Uterus (tissue), 4 donors: ENCODE data around the gene IRF4. TPM values are rescaled to one million over a fixed set of nuclear protein-coding genes. Genes with fewer than 3 reads are reported as not detected.

Source experiments
- DNase-seq, 2 donors: peaks; one replicate each; pipeline ENCODE4 v3.0.0-alpha.2; 2019 to 2020
- H3K27ac ChIP-seq, 2 donors: fragments of 200-600 bp; sonication (generic); 1 replicate in 1 of 2; 2 replicates in 1 of 2; pipeline ENCODE4 v1.5.1; 2016 to 2018
- H3K27me3 ChIP-seq, 2 donors: fragments of 200-600 bp; sonication (generic); one replicate each; pipeline ENCODE4 v1.5.1; 2018 to 2019; ENCODE audit warnings: control low read depth in 1 of 2
- H3K36me3 ChIP-seq, 2 donors: fragments of 200-600 bp; sonication (generic); one replicate each; pipeline ENCODE4 v1.5.1; 2019; ENCODE audit warnings: control low read depth in 1 of 2
- H3K4me1 ChIP-seq, 2 donors: fragments of 200-600 bp; sonication (generic); one replicate each; pipeline ENCODE4 v1.5.1; 2018 to 2019; ENCODE audit warnings: control low read depth in 1 of 2
- H3K4me3 ChIP-seq, 2 donors: fragments of 200-600 bp; sonication (generic); 1 replicate in 1 of 2; 2 replicates in 1 of 2; pipeline ENCODE4 v1.5.1; 2018 to 2019; ENCODE audit warnings: mild to moderate bottlenecking in 1 of 2
- H3K9me3 ChIP-seq, 2 donors: fragments of 200-600 bp; sonication (generic); one replicate each; pipeline ENCODE4 v1.5.1; 2019; ENCODE audit warnings: control low read depth in 1 of 2
- POLR2A ChIP-seq, 2 donors: fragments of 450-650 bp; IDR thresholded peaks; one replicate each; pipeline ENCODE4 v1.6.1; 2016; ENCODE audit warnings: antibody characterized with exemption in 2 of 2, mild to moderate bottlenecking in 1 of 2, moderate library complexity in 1 of 2
- intact Hi-C: fragments of 100-400 bp; cut with DNase I; formaldehyde crosslinking; loops from one replicate; pipeline ENCODE4 v1.15.1; 2023; ENCODE audit warnings: low total_unique reads
- total RNA-seq, 4 donors: library from RNA; depleted of rRNA in 3 of 4; stranded (reverse); fragments of >200 nt in 3 of 4; gene quantifications; one replicate each; pipeline versions ENCODE4 v1.1.0 to v1.2.4, GENCODE V29; 2014 to 2023
- TF ChIP-seq, protein P1 (sequence below), 4 experiments: fragments of 200-600 bp in 2 of 4; fragments of 450-650 bp in 2 of 4; sonication (generic) in 2 of 4; IDR thresholded peaks; one replicate each; pipeline ENCODE4 v1.5.1; 2016 to 2019; ENCODE audit warnings: antibody characterized with exemption in 4 of 4, mild to moderate bottlenecking in 2 of 4, moderate library complexity in 1 of 4
- donor health status: DM: yes; HTN: yes; CAD: no.

IRF4 gene
- total RNA-seq, 4 donors from 2014 or later, result 0.55 to 2.0 TPM; not detected in 2

GRCh38 chr6:379410-380181, 12.0 kb upstream of the IRF4 start:
- no peak overlapping the region for H3K27ac ChIP-seq
- H3K27me3 ChIP-seq, result no peaks in the 10 kb centered on the region
- TF ChIP-seq, protein P1, sequence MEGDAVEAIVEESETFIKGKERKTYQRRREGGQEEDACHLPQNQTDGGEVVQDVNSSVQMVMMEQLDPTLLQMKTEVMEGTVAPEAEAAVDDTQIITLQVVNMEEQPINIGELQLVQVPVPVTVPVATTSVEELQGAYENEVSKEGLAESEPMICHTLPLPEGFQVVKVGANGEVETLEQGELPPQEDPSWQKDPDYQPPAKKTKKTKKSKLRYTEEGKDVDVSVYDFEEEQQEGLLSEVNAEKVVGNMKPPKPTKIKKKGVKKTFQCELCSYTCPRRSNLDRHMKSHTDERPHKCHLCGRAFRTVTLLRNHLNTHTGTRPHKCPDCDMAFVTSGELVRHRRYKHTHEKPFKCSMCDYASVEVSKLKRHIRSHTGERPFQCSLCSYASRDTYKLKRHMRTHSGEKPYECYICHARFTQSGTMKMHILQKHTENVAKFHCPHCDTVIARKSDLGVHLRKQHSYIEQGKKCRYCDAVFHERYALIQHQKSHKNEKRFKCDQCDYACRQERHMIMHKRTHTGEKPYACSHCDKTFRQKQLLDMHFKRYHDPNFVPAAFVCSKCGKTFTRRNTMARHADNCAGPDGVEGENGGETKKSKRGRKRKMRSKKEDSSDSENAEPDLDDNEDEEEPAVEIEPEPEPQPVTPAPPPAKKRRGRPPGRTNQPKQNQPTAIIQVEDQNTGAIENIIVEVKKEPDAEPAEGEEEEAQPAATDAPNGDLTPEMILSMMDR (IDR thresholded peaks at IDR 0.05), result no peak
- H3K4me3 ChIP-seq, result no peak overlapping the region
- H3K9me3 ChIP-seq, result no peaks in the 10 kb centered on the region
- intact Hi-C loops, result no loop called here
- no peaks in the 10 kb centered on the region for H3K36me3 ChIP-seq
- no peak for DNase-seq
- H3K4me1 ChIP-seq, result no peaks in the 10 kb centered on the region

DNA sequence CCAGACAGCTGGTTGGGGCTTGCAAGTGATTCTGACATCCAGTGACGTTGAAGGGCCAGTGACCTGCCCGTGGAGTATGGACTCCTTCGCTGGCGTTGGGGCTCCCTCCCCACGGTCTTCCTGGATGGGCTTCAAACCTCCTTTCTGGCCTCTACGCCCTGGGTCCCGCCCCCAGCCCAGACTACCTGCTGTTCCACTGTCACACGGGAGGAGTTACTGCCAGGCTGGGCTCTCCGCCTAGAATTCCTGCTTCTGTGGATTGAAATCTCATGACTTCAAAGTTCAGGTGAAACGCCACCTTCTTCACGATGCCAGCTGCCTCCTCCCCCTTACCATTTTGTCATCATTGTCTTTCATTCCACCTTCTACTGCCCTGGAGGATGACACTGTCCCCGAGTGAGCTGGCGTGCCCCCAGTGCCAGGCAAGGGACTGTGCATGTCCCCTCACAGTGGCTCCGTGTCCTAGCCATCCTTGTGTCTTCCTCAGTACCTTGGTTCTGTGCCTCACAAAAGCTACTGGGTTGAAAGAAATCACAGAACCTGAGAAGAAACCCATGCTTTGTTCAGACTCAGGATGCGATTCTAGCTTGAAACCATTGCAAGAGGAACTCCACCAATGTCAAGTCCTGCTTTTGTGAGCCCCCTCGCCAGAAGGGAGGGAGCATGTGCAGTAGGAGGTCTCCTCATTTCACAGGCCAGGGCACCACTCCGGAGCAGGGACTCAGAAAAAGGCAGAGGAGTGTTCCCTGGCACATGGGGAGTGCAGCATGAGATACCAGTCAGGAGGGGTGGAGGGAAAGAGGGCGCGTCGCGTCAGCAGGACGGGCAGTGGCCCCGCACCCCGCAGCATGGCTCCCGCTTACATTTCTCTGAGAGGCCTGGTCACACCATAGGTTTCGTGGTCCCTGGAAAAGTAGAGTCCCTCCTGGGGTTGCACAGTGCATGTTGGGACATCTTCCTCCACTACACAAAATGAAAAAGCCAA, 11.0 kb upstream of the IRF4 start:
- no peaks in the 10 kb centered on the region for H3K4me1 ChIP-seq
- no peaks in the 10 kb centered on the region for H3K9me3 ChIP-seq
- intact Hi-C loops, result no loop called here
- DNase-seq, result no peak
- H3K27me3 ChIP-seq, result no peaks in the 10 kb centered on the region
- no peak for TF ChIP-seq POLR2A (IDR thresholded peaks at IDR 0.05)
- TF ChIP-seq, protein P1 (IDR thresholded peaks at IDR 0.05), result no peak
- no peaks in the 10 kb centered on the region for H3K36me3 ChIP-seq
- H3K27ac ChIP-seq, result no peak overlapping the region
- H3K4me3 ChIP-seq, result no peak overlapping the region

- TF ChIP-seq, protein P1 (IDR thresholded peaks at IDR 0.05), result no peak
- TF ChIP-seq POLR2A (IDR thresholded peaks at IDR 0.05), result no peak
- H3K4me3 ChIP-seq, result no peak overlapping the region
- no peaks in the 10 kb centered on the region for H3K27me3 ChIP-seq
- no peaks in the 10 kb centered on the region for H3K9me3 ChIP-seq
- H3K4me1 ChIP-seq, result no peaks in the 10 kb centered on the region
- intact Hi-C loops, result no loop called here
- DNase-seq, result no peak
- H3K36me3 ChIP-seq, result no peaks in the 10 kb centered on the region
- no peak overlapping the region for H3K27ac ChIP-seq
Measured at GRCh38 chr6:381742-382461, 9.7 kb upstream of the IRF4 start.

DNA sequence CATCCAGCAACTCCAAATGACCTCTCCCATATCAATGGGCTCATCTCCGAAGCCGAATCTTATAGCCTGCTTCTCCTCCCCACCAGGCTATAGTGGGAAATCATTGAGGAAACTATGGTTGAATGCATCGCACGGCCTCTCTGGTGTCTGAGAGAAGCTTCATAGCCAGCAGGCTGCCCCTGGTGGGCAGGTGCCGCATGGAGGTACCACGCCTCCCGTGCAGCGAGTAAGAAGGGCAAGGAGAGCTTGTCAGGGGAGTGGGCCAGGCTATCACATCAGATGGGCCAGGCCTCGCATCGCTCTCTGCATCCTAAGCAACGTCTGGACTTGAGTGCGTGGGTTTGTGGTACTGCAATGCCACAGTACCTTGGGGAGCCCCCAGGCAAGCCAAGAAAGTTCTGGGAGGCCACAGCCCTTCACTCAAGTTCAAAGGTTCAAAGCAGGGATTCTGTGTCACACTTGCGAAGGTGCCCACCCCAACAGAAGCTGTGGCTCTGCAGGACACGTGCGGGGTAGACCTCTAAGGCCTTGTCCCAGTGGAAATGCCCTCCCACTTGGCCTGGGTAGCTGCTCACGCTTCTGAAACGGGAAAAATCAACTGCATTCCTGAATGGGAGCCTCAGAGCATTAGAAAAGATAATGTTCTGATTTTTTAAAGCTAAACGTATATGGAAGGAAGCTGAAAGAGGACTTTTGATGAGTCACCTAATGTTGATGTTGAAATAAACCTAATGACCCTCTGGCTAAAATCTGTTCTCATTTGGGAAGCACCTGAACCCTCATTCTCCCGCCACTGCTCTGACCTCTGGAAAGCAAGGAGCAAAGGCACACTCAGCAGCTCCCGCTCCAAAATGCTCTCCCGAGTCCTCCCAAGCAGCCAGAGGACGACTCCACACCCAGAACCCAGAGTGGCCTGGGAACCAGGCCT, 8.4 kb upstream of the IRF4 start:
- Histone ChIP-seq H3K4me1 (no peaks in the 10 kb centered on the region), H3K27me3 (no peaks in the 10 kb centered on the region), H3K4me3 (no peak overlapping the region), H3K36me3 (no peaks in the 10 kb centered on the region), H3K9me3 (no peaks in the 10 kb centered on the region), H3K27ac (no peak overlapping the region)
- TF ChIP-seq POLR2A (IDR thresholded peaks at IDR 0.05), result no peak
- TF ChIP-seq, protein P1 (IDR thresholded peaks at IDR 0.05), result no peak
- intact Hi-C loops, result no loop called here
- DNase-seq, result no peak
